Activated CD4-positive, alpha-beta T cell treated with anti-CD3 and anti-CD28 coated beads, Interleukin-2, amount 50 U/mL, for 4 hours (primary cell): ENCODE data around the gene AKT1S1.
A peak's percentile ranks its signal among the peaks of the same experiment; 100 is the strongest.
"Not testable (repeated sequence)": the region's sequence is repeated elsewhere in the genome, so short reads cannot be mapped to it uniquely, and the experiment has no call there.

ENCODE experiments used
- DNase-seq, 2 experiments: peaks; one replicate each; pipeline ENCODE4 v3.0.0-alpha.2; 2020

The AKT1S1 gene

GRCh38 chr19:49877020-49877878, at the start of gene AKT1S1, which contains the start of gene TBC1D17:
Gene AKT1S1, minus strand, starts transcription at chr19:49877355. Its CDS starts 4,060 bp downstream, at chr19:49873295.
Gene TBC1D17, plus strand, starts transcription at chr19:49877702. Its CDS starts 22 bp downstream, at chr19:49877724.
- DNase-seq = peak; percentile 95 to 98

GRCh38 chr19:49926515-49926914, 49.4 kb upstream of the AKT1S1 start:
- DNase-seq = no peak

GRCh38 chr19:49925486-49925885, 48.3 kb upstream of the AKT1S1 start:
- no peak for DNase-seq

- not testable (repeated sequence) for DNase-seq
These were observed 47.7 kb upstream of the AKT1S1 start for GRCh38 chr19:49924881-49925210.

GRCh38 chr19:49924004-49924880, 47.1 kb upstream of the AKT1S1 start:
- DNase-seq = no peak

GRCh38 chr19:49923055-49924003, 46.2 kb upstream of the AKT1S1 start:
- no peak for DNase-seq

GRCh38 chr19:49921871-49922795, 45.0 kb upstream of the AKT1S1 start:
- DNase-seq = no peak

- DNase-seq = no peak
These were observed 43.6 kb upstream of the AKT1S1 start for GRCh38 chr19:49920624-49921363.

GRCh38 chr19:49918089-49918488, 40.9 kb upstream of the AKT1S1 start:
- no peak for DNase-seq

- DNase-seq = no peak
These were observed 39.9 kb upstream of the AKT1S1 start for GRCh38 chr19:49916839-49917733.

- DNase-seq = no peak
These were observed 38.1 kb upstream of the AKT1S1 start for GRCh38 chr19:49915271-49915670.

- DNase-seq = no peak
These were observed 36.6 kb upstream of the AKT1S1 start for GRCh38 chr19:49913720-49914119.

GRCh38 chr19:49912965-49913685, 36.0 kb upstream of the AKT1S1 start:
- DNase-seq = no peak

- no peak for DNase-seq
These were observed 34.4 kb upstream of the AKT1S1 start for GRCh38 chr19:49911381-49912145.

- no peak for DNase-seq
These were observed 33.0 kb upstream of the AKT1S1 start for GRCh38 chr19:49910179-49910578.

GRCh38 chr19:49908480-49909420, 31.6 kb upstream of the AKT1S1 start:
- DNase-seq = no peak
